GM12875 (cell line): Measurements from ENCODE around the gene CREBZF.

Experiments used
- H3K4me3 ChIP-seq: one replicate; pipeline ENCODE4 v1.5.1; 2011; ENCODE audit warnings: low read depth, low read length, control low read depth
- TF ChIP-seq, protein P1 (sequence below): IDR thresholded peaks from 2 replicates; pipeline ENCODE4 v1.5.1; 2011; ENCODE audit warnings: low read depth, mild to moderate bottlenecking, control low read depth, inconsistent platforms, low read length, moderate library complexity, borderline replicate concordance; ENCODE audit not compliant: insufficient read depth

The CREBZF gene

DNA sequence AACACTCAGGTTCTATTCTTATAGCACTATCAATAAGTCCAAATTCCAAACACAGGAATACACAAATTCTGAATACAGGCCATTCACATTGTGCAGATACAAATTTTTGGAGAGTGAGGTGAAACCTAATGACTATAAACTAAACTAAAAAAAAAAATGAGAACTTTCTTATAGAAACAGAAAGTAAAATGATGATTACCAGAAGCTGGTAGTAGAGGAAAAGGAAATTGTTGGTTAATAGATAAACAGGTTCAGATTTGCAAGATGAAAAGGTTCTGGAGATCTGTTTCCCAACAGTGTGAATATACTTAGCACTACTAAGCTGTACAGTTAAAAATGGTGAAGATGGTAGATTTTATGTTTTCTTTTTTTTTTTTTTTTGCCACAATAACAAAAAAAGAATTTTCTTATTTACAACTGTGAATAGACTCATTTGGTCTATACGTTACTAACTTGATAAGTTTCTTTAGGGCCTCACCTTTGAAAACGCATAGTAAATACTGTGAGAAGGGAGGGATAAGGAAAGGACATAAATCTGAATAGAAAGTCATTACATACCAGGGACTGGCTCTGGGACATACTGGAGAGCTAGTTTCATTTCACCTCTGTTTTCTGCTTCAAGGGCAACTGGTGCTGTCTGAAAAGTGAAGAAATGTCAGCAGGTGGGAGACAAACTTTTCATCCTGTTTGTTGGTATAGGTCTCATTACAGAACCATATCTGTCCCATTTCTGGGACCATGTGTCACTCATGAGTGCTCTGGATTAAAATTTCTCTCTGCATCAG lies 35.2 kb upstream of the CREBZF start:
- TF ChIP-seq, protein P1, sequence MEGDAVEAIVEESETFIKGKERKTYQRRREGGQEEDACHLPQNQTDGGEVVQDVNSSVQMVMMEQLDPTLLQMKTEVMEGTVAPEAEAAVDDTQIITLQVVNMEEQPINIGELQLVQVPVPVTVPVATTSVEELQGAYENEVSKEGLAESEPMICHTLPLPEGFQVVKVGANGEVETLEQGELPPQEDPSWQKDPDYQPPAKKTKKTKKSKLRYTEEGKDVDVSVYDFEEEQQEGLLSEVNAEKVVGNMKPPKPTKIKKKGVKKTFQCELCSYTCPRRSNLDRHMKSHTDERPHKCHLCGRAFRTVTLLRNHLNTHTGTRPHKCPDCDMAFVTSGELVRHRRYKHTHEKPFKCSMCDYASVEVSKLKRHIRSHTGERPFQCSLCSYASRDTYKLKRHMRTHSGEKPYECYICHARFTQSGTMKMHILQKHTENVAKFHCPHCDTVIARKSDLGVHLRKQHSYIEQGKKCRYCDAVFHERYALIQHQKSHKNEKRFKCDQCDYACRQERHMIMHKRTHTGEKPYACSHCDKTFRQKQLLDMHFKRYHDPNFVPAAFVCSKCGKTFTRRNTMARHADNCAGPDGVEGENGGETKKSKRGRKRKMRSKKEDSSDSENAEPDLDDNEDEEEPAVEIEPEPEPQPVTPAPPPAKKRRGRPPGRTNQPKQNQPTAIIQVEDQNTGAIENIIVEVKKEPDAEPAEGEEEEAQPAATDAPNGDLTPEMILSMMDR: no peak

DNA sequence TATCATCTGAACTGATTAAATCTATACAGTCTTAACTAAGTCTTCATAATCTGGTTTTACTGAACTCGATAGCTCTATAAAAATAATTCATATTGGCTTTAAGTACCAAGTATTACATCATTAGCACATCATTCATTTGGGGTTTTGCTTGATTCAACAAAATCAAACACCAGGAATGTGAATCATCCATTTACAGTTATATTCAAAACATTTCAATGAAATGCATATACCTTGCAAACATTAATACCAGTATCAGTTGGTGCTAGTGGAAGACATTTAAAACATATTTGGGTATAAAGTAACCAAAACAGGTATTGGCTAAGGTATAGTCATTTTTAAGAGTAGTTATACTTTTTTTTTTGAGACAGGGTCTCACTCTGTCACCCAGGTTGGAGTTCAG lies 33.3 kb upstream of the CREBZF start:
- TF ChIP-seq, protein P1: no peak
- no peak overlapping the region for H3K4me3 ChIP-seq

More for the DNA sequence above, 35.2 kb upstream of the CREBZF start:
- H3K4me3 ChIP-seq: no peak overlapping the region

DNA sequence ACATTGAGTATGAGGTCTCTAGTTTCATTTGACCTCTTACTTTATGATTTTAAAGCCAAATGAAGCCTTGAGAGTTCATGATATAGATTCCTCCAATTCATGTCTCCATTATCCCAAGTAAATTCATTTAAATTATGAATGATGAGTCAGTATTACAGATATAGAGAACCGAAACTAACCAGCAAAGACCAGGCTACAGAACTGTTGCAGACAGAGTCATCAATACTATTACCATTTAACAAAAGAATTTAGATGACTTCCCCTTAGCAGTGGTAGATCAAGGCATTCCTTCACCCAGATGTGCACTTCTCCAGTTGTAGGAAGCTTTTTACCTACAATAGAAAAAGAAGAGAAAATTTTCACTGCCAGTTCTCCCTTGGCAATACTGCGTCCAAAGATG lies 32.8 kb upstream of the CREBZF start:
- TF ChIP-seq, protein P1: no peak
- no peak overlapping the region for H3K4me3 ChIP-seq

DNA sequence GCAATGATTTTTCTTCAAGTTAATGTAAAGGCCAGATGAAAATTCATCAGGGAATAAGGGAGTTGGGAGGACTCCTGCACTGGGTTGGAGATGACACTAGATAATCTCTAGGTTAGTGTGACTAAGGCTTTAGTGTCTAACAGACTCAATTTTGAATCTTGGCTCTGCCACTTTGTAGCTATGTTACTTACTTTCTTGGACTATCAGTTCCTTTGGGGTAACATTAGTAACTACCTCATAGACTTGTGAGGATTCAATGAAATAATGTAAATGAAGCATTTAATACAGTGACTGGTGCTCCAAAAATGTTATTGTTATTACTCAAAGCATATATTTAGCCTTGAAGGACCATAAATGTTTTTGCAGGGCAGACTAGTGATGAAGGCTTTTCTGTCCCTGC lies 30.6 kb upstream of the CREBZF start:
- H3K4me3 ChIP-seq: no peak overlapping the region
- TF ChIP-seq, protein P1: no peak

DNA sequence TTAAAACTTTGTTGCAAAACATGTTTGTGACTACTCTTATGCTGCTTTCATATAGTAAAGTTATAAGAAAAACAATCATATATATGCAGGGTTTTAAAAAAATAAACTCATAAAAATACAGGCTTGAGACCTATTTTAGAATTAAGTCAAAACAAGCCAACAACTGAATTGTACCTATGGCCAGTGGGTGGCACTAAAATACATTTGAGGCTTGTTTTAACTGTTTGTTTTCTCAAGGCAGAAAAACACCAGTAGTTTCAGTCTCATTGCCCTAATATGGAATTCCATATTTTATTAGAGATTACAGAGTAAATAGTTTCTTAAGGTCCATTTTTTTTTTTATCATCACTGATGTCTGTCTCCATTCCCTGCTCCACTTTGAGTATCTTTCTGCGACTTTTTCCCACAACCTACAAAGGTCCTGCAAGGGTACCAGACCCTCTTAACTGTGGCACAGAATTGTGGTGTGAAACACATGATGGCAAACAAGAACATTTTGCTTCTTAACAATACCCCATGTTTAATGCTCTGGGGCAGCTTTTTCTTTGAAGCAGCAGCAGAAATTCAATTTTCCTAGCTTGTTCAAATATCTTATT lies 29.6 kb upstream of the CREBZF start:
- TF ChIP-seq, protein P1: peak; percentile 13; the same call in 1 of the 2 replicates
- no peak overlapping the region for H3K4me3 ChIP-seq

DNA sequence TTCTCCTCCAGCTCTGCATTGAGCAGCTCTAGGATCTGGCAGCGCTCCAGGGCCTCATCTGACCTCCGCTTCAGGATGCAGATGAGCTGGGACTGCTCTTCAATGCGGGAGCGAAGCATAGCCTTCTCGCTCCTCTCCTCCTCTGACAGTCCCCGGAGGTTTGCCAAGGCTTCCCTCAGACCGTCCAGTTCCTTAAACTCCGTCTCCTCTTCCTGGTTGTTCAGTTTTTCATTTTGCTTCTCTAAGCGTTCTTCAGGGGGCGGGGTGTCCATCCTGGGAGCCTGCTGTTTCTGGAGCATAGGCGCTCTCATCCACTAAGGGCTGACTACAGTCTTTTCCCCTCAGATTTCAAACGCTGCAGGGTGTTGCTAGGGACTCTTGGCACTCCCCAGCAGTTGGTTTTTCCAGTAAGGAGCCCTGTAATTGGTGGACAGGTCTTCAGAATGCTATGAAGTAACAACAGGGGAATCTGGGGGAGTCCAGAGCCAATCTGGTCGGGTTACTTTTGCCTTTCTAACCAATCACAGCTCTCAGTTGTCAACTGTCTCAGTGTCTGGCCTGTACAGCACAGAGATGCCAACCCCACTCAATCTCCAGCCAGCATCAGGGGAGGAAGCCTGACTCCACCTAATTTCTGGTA lies 21.0 kb upstream of the CREBZF start, which contains the start of gene CCDC89:
TSS of gene CCDC89 (minus strand) at position 376 of the 640 bp plus-strand sequence. CDS start at position 311, 65 bp downstream.
- TF ChIP-seq, protein P1: no peak
- H3K4me3 ChIP-seq: no peak within 1 kb of the TSS
